Adipocyte (in vitro differentiated cells): Measurements from ENCODE around the gene PDE6D.

Experiments
- DNase-seq: peaks from one replicate; pipeline ENCODE4 v3.0.0-alpha.2; 2015; ENCODE audit warnings: low read depth
- H3K27me3 ChIP-seq: replicated peaks from 2 replicates; pipeline ENCODE4 v1.7.0; 2013; ENCODE audit warnings: mild to moderate bottlenecking, low read length, moderate library complexity; ENCODE audit not compliant: control insufficient read depth, insufficient read depth
- H3K36me3 ChIP-seq: 2 replicates; pipeline ENCODE4 v1.7.0; 2013; ENCODE audit warnings: low read length, mild to moderate bottlenecking, moderate library complexity; ENCODE audit not compliant: control insufficient read depth, insufficient read depth, severe bottlenecking
- H3K4me1 ChIP-seq: 2 replicates; pipeline ENCODE4 v1.7.0; 2013; ENCODE audit warnings: mild to moderate bottlenecking, low read length, moderate library complexity; ENCODE audit not compliant: control insufficient read depth, insufficient read depth
- H3K4me3 ChIP-seq: 2 replicates; pipeline ENCODE4 v1.7.0; 2013; ENCODE audit warnings: mild to moderate bottlenecking, low read length, moderate library complexity
- H3K9ac ChIP-seq: 2 replicates; pipeline ENCODE4 v1.7.0; 2013; ENCODE audit warnings: mild to moderate bottlenecking, low read length, moderate library complexity
- H3K9me3 ChIP-seq: 2 replicates; pipeline ENCODE4 v1.7.0; 2013; ENCODE audit warnings: mild to moderate bottlenecking, low read length, moderate library complexity; ENCODE audit not compliant: control insufficient read depth

The PDE6D gene

DNA sequence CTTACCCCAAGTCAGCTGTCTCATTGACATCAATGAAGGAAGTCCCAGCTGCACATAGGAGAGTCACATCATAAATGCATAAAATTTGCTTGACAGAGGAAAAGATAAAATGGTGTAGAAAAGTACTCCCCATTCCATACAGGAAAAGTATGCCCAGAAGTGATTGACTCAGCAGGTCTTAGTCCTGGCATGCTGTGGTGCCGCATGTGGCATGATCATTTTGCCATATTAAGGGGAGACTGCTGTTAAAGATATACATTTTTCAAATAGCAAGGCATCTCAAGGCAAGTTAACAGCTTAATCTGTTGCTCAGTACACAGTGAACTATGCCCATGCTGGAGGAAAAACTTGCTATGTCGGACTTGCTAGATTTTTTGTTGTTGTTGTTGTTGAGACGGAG is 13.3 kb upstream of the PDE6D start:
- Histone ChIP-seq H3K9ac (no peak overlapping the region), H3K9me3 (no peaks in the 10 kb centered on the region), H3K36me3 (peaks cover 55% of the 10 kb centered on the region), H3K4me1 (peaks cover 12% of the 10 kb centered on the region), H3K4me3 (no peak overlapping the region), H3K27me3 (no peaks in the 10 kb centered on the region)
- DNase-seq, result no peak

GRCh38 chr2:231791107-231791506 is 10.0 kb upstream of the PDE6D start:
- Histone ChIP-seq H3K27me3 (no peaks in the 10 kb centered on the region), H3K9me3 (no peaks in the 10 kb centered on the region), H3K9ac (no peak overlapping the region), H3K36me3 (peaks cover 41% of the 10 kb centered on the region), H3K4me3 (no peak overlapping the region), H3K4me1 (peaks cover 23% of the 10 kb centered on the region)
- DNase-seq, result no peak

GRCh38 chr2:231786917-231787292 is 5.8 kb upstream of the PDE6D start:
- H3K27me3 ChIP-seq, result no peaks in the 10 kb centered on the region
- peaks cover 20% of the 10 kb centered on the region for H3K36me3 ChIP-seq
- H3K9ac ChIP-seq, result peak overlapping the region; percentile 87
- peak; percentile 7 for DNase-seq
- H3K4me3 ChIP-seq, result peak overlapping the region; percentile 92
- H3K9me3 ChIP-seq, result no peaks in the 10 kb centered on the region
- H3K4me1 ChIP-seq, result peaks cover 33% of the 10 kb centered on the region

GRCh38 chr2:231786177-231786916 is 5.3 kb upstream of the PDE6D start, which contains the start of gene COPS7B:
Gene COPS7B (plus strand): TSS chr2:231786445. CDS start chr2:231788571, 2,126 bp downstream.
- Histone ChIP-seq H3K36me3 (peaks cover 16% of the 10 kb centered on the region), H3K4me1 (peaks cover 33% of the 10 kb centered on the region), H3K27me3 (no peaks in the 10 kb centered on the region), H3K4me3 (peak within 1 kb of the TSS; percentile 92), H3K9ac (peak within 1 kb of the TSS; percentile 87), H3K9me3 (no peaks in the 10 kb centered on the region)
- DNase-seq, result peak; percentile 88

DNA sequence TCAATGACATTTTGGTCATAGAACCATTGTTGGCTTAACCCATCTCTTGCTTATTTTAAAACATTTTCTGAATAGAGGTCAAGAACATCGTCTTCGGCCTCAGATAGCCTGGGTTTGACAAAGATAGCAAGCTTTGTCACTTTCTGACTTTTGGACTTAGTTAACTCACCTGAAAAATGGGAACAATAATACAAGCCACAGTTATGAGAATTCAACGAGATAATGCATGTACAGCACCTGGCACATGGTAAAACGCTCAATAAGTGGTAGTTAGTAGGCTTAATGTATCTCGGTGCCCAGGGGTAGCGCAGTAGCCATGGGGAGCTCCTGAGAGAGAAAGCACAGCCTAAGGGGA is 4.7 kb upstream of the PDE6D start:
- H3K4me1 ChIP-seq, result peaks cover 33% of the 10 kb centered on the region
- peak overlapping the region; percentile 87 for H3K9ac ChIP-seq
- H3K9me3 ChIP-seq, result no peaks in the 10 kb centered on the region
- DNase-seq, result no peak
- no peaks in the 10 kb centered on the region for H3K27me3 ChIP-seq
- peak overlapping the region; percentile 92 for H3K4me3 ChIP-seq
- peaks cover 12% of the 10 kb centered on the region for H3K36me3 ChIP-seq

GRCh38 chr2:231785413-231785812 is 4.3 kb upstream of the PDE6D start:
- Histone ChIP-seq H3K4me3 (peak overlapping the region; percentile 92), H3K36me3 (peaks cover 12% of the 10 kb centered on the region), H3K9me3 (no peaks in the 10 kb centered on the region), H3K9ac (peak overlapping the region; percentile 87), H3K27me3 (no peaks in the 10 kb centered on the region), H3K4me1 (peaks cover 33% of the 10 kb centered on the region)
- DNase-seq, result no peak

GRCh38 chr2:231781798-231782726 is 980 bp upstream of the PDE6D start:
- peak overlapping the region; percentile 94 for H3K9ac ChIP-seq
- DNase-seq, result peak; percentile 79

GRCh38 chr2:231780123-231780908 is 766 bp downstream of the PDE6D start:
- Histone ChIP-seq H3K27me3 (no peaks in the 10 kb centered on the region), H3K4me3 (peak overlapping the region; percentile 99), H3K4me1 (peaks cover 19% of the 10 kb centered on the region), H3K9ac (peak overlapping the region; percentile 94), H3K9me3 (no peaks in the 10 kb centered on the region), H3K36me3 (no peaks in the 10 kb centered on the region)
- DNase-seq, result peak; percentile 40

More at GRCh38 chr2:231781798-231782726, 980 bp upstream of the PDE6D start:
- no peaks in the 10 kb centered on the region for H3K27me3 ChIP-seq
- H3K4me1 ChIP-seq, result peaks cover 28% of the 10 kb centered on the region
- peak overlapping the region; percentile 99 for H3K4me3 ChIP-seq
- H3K36me3 ChIP-seq, result no peaks in the 10 kb centered on the region
- no peaks in the 10 kb centered on the region for H3K9me3 ChIP-seq

GRCh38 chr2:231769170-231770136 is 11.6 kb downstream of the PDE6D start:
- Histone ChIP-seq H3K36me3 (no peaks in the 10 kb centered on the region), H3K27me3 (no peaks in the 10 kb centered on the region), H3K4me1 (peaks cover 4% of the 10 kb centered on the region), H3K9ac (no peak overlapping the region), H3K9me3 (no peaks in the 10 kb centered on the region), H3K4me3 (no peak overlapping the region)
- no peak for DNase-seq

DNA sequence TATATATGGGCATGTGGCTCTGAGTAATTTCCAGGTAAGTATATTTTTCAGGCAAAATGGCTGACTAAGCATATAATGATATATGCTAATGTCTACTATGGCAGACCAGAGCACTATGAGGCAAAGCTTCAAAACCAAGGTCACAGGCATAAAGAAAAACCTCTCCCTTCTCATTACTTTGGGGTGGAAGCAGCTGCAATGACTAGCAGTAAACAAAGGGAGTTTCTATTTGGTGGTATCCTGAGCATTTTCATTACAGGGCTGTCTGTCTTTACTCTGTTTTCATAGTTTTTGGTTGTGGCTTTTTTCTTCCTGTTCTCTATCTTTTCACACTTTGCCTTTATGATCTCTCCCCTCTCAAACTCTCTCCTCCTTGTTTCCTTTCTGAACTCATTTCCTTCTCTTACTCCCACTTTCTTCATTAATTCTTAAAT is 15.6 kb downstream of the PDE6D start:
- Histone ChIP-seq H3K9me3 (no peaks in the 10 kb centered on the region), H3K27me3 (no peaks in the 10 kb centered on the region), H3K36me3 (no peaks in the 10 kb centered on the region), H3K9ac (no peak overlapping the region), H3K4me1 (peaks cover 4% of the 10 kb centered on the region), H3K4me3 (no peak overlapping the region)
- DNase-seq, result no peak
